ENCODE data around the gene GPR39.

The GPR39 gene

DNA sequence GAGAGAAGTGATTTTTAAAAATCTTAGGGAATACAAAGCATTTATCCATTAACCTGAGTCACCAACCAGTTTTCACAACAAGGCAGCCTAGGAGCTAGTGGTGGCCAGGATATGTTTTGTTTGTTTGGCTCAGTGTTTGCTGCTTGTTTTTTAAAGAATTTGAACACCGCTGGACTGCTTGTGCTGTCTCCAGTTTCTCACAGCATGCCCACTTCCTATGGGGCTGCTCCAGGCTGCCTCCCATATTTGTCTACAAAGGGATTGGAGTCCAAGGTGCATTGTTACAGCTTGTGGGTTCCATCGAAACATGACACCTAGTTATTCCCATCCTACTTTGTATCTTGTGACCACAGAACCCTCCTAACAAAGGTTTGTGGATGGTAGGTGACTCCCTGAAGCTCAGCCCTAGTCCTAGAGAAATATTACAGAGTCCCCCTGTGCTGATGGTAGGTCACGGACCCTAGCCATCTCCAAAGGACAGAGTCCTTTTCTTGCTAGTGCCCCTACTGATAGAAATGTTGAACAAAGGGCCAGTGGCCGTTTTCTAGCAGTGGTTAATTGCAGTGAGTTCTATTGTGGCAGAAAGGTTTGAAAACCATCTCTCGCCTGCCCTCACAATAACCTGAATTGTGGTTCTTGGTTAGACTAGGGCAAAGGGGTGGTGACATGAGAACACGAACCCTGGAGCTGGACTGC, 23.2 kb downstream of the GPR39 start:
- in situ Hi-C loops (cut with HindIII; ENCODE audit: low sequenced_read_pairs): no loop called here

DNA sequence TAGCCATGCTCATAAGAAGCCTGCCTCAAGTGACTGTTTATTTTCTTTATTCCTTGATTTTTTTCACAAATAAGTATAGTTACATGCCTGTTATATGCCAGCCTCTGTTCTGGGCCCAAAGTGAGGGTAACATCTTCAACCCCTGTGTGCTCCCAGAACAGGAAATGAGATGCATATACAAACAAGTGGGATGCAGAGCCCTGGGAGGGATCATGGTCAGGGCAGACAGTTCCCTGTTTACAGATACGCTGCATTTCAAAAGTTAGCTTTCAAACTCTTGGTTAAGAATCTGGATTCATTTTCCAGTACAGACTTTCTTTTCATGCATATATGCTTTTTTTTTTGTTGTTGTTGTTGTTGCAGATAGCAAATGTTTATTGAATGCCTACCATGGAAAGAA, 24.4 kb downstream of the GPR39 start:
- in situ Hi-C loops (cut with HindIII; ENCODE audit: low sequenced_read_pairs): no loop called here

DNA sequence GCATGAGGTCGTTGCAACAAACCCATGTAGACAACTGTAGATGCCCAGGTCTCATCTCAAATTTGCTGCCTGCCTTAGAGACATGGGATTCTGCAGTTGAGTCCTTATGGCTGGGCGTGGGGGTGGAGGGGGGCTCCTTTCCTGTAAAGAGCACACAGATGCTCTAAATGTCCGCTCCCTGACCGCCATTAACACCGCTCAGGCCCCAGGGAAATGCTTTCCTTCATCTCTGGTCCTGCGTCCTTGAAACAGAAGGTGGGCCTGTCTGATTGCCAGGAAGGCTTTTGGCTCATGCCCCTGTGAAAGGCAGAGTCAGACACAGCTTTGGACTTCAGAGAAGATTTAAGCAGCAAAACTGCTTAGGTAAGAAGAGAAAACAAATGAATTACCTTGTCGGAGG, 25.7 kb downstream of the GPR39 start:
- in situ Hi-C loops (cut with HindIII; ENCODE audit: low sequenced_read_pairs): no loop called here

DNA sequence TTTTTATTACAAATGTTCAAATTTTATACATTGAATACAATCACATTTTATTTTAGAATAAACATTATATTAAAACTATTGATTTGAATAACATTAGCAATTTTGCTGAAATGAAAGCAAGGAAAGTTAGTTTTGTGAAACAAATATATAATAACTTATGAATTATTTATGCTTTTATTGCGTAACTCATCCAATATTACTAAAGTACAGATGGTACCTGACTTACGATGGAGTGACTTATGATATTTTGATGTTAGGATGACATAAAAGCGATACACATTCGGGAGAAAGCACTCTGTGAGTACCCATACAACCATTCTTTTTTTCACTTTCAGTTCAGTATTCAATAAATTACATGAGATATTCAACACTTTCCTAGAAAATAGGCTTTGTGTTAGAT, 26.5 kb downstream of the GPR39 start:
- in situ Hi-C loops (cut with HindIII; ENCODE audit: low sequenced_read_pairs): no loop called here

DNA sequence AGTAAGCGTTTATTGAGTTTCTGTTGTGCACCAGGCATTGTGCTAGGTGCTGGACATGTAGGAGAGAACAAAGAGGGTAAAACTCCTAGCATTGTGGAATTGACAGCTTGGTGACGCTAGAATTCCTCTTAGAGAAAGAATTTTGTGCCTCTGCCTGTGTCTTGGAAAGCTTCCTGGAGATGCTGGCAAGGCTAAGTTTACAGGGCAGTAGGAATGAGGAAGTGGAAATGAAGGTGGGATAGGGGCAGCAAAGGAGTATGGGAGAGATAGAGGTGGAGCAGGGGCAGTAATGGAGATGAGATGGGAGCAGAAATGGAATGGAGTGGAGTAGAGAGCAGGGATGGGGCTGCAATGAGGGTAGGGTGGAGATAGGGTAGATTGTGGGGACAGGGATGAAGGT, 29.8 kb downstream of the GPR39 start:
- in situ Hi-C loops (cut with HindIII; ENCODE audit: low sequenced_read_pairs): no loop called here

DNA sequence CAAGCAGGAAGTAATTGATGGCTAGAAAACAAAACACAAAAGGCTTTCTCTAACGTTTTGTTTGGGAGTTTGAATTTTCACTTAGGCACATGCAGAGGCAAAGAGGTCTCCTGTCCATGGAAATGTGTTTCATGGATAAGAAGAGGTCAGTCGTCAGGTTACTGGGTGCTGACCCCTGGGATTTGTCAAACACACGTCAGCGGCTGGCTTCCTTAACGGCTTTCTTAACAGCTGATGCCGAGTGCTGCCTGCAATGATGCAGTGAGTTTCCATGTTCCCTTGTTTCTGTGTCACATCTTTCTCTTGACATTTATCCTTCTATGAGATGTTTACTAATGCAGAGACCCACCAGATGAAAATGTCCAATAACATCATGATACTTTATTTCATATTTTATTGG, 31.7 kb downstream of the GPR39 start:
- in situ Hi-C loops (cut with HindIII; ENCODE audit: low sequenced_read_pairs): no loop called here

DNA sequence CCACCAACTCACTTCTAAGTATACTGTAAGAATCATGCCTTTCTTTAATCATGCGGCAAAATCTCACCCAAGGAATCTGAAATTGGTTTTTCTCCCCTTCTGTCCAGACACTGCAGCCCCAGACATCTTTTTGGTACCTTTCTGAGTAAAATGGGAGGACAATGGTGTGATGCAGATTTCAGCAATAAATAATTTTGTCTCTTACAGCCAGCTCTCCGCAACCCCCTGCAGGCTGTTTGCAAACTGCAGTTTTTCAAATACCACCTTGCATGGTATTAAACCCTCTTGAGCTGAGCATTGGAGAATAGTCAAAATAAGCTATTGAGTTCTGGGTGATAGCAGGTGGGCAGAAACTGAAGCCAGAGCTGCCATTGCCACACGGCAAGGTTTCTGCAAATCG, 32.2 kb downstream of the GPR39 start:
- in situ Hi-C loops (cut with HindIII; ENCODE audit: low sequenced_read_pairs): no loop called here

DNA sequence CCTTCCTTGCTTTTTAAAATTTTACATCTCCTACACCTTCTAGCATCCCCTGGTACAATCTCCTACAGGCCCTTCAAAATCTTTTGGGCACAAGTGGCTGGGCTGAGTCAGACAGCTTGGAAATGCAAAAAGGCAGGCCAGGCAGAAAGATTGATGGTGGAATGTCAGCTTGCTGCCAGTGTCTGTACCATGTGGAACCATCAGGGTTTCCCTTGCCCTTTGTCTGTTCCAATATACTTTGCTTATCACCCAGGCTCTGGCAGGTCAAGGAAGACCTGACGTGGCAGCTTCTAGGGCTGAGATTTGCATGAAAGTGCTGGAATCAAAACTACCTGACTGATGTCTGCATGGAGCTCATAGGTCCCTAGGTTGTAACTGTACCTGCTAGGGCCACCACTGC, 33.3 kb downstream of the GPR39 start:
- in situ Hi-C loops (cut with HindIII; ENCODE audit: low sequenced_read_pairs): no loop called here

DNA sequence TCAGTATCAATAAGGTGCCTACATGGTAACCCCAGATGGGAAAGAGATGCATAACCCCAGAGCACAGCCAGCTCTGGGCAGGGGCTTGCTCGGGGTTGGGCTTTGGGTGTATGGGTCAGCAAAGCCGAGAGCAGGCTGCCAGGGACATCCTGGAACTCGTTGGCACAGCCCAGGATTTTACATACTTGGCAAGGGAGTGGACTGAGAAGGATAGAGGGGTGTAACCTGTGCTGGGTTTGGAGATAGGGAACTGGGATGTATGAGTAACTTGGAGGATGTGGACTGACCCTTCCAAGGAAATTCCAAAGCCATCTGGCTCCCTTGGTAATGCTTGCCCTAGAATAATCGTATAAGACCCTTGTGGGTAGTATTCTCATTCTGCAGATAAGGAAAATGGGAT, 44.2 kb downstream of the GPR39 start:
- in situ Hi-C loops (cut with HindIII; ENCODE audit: low sequenced_read_pairs): no loop called here

DNA sequence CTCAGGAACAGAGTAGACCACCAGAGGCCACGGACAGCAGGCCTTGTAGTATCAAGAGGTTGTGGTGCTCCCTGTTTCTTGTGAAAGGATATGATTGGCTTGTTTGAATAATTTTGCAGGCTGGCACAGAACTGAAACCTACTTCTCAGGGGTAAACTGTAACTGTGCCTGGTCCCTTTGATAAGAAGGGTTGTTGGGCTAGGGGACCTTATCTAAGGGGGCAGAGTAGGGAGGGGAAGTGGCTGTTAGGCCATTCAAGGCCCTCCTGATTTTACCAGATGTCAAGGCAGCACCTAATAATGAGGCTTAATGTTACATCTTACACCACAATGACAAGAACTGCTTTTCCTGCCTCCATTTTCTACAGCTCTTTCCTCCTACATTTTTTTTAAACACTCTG, 45.6 kb downstream of the GPR39 start:
- in situ Hi-C loops (cut with HindIII; ENCODE audit: low sequenced_read_pairs): no loop called here

DNA sequence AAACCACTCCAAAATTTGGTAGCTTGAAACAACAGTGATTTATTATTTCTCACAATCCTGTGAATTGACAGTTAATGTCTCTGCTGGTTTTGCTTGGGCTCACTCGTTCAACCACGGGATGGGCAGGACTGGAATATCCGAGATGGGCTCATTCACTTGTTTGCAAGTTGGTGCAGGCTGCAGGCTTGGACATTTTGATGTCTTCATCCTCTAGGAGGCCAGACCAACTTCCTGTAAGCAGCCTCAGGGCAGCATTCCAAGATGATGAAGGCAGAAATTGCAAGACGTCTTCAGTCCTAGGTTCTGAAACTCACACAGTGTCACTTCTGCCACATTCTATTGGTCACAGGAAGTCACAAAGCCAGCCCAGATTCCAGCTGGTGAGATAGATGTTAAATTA, 47.1 kb downstream of the GPR39 start:
- in situ Hi-C loops (cut with HindIII; ENCODE audit: low sequenced_read_pairs): no loop called here

DNA sequence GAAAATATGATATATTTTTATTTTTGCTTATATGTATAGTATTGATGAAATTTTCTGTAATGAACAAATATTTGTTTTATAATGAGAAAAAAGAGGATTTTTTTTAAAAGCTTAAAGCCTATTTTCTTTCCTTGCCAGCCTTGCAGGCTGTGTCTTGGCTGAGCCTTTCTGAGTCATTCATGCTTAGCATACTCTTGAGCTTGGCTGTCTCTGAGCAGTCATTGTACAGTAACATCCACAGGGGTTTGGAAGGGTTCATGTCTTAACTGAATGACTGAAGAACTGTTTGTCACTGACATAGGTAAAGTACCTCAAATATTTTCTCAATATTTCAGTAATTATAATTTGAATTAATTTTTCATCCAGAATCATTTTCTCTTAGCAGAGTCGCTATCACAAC, 49.3 kb downstream of the GPR39 start:
- in situ Hi-C loops (cut with HindIII; ENCODE audit: low sequenced_read_pairs): no loop called here

DNA sequence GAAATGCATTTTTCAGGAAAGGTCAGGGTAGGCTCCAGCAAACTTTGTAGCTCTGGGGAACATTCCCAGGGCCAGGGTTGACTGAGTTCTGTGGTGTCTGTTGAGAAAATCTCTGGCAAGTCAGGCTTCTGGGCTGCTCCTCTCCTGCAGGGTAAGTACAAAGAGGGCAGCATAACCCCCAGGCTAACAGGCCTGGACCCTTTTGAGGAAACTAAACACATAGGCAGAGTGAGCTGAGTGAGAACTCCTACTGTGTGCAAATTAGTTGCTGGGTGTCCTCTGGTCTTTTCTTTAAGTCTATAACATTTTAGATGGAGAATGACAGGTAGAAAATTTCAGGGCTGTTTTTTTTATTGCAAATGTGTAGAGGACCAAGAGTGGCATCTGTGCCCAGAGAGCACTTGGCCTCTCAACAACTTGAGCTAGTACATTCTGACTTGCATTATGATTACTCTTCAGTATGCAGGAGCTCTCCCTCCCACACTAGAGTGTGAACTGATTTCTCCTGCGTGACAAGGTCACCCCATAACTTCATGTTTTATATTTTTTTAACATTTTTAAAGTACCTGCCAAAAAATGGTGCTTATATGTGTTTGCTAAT, 49.9 kb downstream of the GPR39 start:
- in situ Hi-C loops (cut with HindIII; ENCODE audit: low sequenced_read_pairs): no loop called here

DNA sequence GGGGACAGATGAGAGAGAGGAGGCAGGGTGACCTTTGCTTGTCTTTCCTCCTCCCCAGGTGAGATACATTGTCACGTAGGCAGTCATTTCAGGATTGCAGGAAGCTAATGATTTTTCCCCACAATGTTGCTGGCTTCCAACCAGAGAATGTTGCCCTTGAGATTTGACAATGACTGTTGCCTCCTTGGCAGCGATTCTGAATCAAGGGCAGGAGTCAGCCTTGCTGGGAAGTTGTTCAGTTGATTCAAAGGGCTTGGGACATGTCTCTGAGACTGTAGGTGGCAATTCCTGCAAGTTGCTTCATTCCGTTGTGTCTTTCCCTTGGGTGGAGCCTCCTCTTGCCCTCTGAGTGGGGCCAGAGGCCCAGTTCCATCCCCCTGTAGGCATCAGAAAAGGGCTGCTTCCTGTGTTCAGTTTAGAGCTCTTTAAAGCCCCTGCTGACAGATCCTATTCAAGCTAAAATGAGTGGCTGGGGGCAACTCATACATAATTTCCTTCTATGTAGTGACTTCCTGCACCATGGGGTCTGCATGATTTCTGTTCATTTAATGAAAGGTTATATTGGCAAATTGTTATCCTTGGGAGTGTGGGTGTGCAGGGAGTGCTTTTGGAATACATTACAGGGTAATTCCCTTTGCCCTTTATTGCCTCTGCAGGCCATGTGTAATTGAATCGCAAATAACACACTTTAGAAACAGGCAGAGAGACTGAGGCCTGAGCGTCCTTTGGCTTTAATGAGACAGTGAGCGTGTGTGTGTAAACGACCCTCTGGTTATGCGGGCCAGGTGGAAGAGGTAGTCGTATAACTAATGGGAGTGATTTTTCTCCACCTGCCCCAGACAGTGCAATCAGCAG, 52.4 kb downstream of the GPR39 start:
- in situ Hi-C loops (cut with HindIII; ENCODE audit: low sequenced_read_pairs): no loop called here

DNA sequence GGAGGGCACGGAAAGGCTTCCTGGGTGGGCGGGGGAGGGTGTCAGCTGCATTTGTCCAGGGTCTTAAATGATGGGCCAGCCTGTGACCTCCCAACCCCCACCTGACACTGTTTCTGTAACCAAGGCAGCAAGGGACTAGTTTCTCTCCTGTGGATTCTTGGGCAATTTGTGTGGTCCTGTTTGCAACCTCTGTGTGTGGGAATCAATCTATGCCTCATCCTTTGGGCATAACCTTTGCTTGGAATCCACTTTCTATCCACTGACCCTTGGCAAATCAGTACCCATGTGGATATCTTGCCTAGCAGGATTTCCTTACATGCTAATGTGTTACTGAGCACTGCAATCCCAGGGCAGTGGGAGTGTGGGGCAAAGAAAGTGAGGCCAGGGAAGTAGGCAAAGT, 54.1 kb downstream of the GPR39 start:
- in situ Hi-C loops (cut with HindIII; ENCODE audit: low sequenced_read_pairs): no loop called here

DNA sequence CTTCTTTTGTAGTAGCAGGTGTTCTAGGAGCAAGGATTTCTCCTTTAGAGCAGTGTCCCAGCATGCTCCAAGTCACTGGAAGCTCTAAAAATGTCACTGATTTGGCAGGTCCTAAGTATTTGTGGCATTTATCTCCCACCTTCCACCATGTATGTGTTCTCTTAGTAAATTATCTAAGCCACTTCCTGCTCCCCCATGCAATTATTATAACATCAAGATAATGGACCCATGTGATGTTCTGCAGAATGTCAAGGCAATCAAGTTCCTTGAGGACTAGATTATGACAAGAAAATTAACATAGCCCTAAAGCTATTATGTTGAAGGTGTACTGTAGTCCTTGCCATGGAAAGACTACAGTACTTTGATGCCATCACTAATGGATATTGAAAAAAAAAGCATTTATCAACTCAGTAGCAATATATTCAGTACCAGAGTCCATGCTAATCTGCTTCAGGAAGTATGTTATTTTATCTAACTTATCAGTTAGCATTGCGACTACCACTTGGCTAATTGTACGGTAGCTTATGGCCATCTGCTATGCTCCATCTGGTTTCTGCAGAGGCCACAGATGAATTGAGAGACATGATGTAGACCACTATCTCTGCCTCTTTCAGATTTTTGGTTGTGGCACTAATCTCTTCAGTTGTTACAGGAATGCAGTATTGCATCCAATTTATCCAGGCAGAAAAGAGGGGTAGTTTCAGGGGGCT, 56.7 kb downstream of the GPR39 start:
- in situ Hi-C loops (cut with HindIII; ENCODE audit: low sequenced_read_pairs): no loop called here

DNA sequence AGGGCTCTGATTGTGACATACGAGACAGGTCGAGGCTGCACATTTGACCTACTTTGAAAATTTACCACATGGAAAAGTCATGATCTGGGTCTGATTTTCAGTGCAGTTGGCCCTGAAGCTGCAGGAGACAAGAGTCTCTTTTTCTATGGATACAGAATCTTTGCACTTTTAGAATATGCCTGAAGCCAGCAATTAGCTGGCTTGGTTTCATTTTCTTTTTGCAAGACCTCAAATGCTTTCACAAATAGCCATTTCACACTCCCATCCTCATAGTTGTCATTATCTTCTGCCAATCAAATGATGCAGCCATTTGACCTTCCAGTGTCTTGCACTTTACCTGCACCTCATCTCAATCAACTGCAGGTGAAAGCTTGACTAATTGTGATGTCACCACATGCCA, 59.0 kb downstream of the GPR39 start:
- in situ Hi-C loops (cut with HindIII; ENCODE audit: low sequenced_read_pairs): no loop called here

DNA sequence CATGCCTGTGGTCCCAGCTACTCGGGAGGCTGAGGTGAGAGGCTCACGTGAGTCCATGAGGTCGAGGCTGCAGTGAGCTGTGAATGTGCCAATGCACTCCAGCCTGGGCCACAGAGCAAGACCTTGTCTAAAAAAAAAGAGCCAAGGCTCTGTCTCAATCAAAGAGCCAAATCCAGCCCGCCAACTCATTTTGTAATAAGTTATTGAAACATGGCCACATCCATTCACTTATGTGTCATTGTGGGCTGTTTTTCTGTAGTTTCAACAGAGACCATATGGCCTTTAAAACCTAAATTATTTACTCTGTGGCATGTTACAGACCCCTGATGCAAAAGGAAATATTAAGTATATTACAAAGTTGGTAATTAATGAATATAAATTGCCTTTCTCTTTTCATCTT, 60.8 kb downstream of the GPR39 start:
- in situ Hi-C loops (cut with HindIII; ENCODE audit: low sequenced_read_pairs): no loop called here

DNA sequence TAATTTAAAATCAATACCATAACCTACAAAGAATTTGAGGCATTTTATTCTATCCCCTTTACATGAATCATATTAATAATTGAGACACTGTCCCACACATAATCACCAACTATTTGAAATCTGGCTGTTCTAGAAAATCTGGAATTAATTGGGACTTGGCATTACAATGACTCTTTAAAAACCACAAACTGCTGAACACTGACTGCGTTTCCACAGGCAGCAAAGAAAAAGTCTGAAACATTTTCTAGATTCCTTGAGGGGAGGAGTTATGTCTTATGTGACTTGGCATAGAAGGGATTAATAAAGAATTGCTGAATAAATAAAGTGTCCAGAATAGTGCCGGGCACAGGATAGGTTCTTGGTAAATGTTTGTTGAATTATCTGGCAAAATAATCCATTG, 61.4 kb downstream of the GPR39 start:
- in situ Hi-C loops (cut with HindIII; ENCODE audit: low sequenced_read_pairs): no loop called here

DNA sequence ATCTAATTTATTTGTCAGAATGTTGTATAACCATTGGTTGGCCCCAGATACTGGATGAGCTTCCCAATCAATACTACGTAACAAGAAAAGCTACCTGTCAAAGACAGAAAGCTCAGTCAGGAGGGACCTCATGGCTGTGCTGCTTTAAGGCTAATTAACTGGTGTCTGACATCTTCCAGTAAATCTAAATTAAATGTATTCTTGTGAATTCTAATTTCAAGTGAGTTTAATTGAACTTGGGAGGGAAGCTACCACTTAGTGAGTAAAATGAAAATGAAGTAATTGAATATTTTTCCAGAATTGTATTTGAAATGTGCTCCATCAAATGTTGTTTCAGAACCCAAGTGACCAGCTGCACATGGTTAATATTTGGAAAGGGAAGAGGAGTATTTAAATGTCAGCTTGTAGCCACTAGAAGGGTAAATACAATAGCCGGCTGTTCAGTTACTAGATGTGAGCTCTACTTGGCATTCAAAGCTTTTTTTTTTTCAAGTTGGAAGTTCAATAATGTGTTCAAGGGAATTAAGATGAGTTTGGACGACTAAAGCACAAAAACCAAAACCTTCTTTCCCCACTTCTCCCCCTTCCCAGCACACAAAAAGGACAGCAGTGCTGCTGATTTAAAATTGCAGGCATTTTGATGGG, 62.0 kb downstream of the GPR39 start:
- in situ Hi-C loops (cut with HindIII; ENCODE audit: low sequenced_read_pairs): no loop called here

DNA sequence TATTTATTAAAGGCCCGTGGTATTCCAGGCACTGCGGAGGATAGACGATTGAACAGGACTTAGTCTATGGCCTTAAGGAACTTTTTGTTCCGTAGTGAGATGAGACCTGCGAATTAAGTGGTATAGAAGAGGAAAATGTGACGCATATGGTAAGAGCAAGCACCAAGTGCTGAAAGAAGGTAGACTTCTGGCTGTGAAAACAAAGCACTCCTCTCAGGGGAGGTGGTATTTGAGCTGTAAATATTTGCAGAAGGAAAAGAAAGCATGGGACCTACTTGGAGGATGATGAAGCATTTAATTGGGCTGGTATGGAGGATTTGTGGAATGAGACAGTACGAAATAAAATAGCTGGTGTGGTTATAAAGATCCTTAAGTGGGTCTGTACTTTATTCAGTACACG, 62.5 kb downstream of the GPR39 start:
- in situ Hi-C loops (cut with HindIII; ENCODE audit: low sequenced_read_pairs): no loop called here
